Measurements from ENCODE around the gene CCDC88C.

The CCDC88C gene

GRCh38 chr14:91295851-91296796 is 121.5 kb downstream of the CCDC88C start:
- no peak for DNase-seq (ENCODE audit: low read depth in 1 of 2, low spot score in 1 of 2)

GRCh38 chr14:91295276-91295845 is 122.3 kb downstream of the CCDC88C start:
- no peak for DNase-seq (ENCODE audit: low read depth in 1 of 2, low spot score in 1 of 2)

GRCh38 chr14:91294153-91294552 is 123.5 kb downstream of the CCDC88C start:
- DNase-seq (ENCODE audit: low read depth in 1 of 2, low spot score in 1 of 2) = no peak

GRCh38 chr14:91293281-91293680 is 124.3 kb downstream of the CCDC88C start:
- no peak for DNase-seq (ENCODE audit: low read depth in 1 of 2, low spot score in 1 of 2)

- no peak for DNase-seq (ENCODE audit: low read depth in 1 of 2, low spot score in 1 of 2)
These were observed 125.1 kb downstream of the CCDC88C start for GRCh38 chr14:91292491-91292890.

GRCh38 chr14:91291786-91292405 is 125.7 kb downstream of the CCDC88C start:
- no peak for DNase-seq (ENCODE audit: low read depth in 1 of 2, low spot score in 1 of 2)

GRCh38 chr14:91290986-91291385 is 126.6 kb downstream of the CCDC88C start:
- DNase-seq (ENCODE audit: low read depth in 1 of 2, low spot score in 1 of 2) = no peak

GRCh38 chr14:91289464-91289863 is 128.2 kb downstream of the CCDC88C start:
- DNase-seq (ENCODE audit: low read depth in 1 of 2, low spot score in 1 of 2) = no peak

GRCh38 chr14:91288876-91289275 is 128.7 kb downstream of the CCDC88C start:
- DNase-seq (ENCODE audit: low read depth in 1 of 2, low spot score in 1 of 2) = no peak

- DNase-seq (ENCODE audit: low read depth in 1 of 2, low spot score in 1 of 2) = peak; percentile 78 to 80
These were observed 131.1 kb downstream of the CCDC88C start for GRCh38 chr14:91286530-91286937.

- no peak for DNase-seq (ENCODE audit: low read depth in 1 of 2, low spot score in 1 of 2)
These were observed 132.7 kb downstream of the CCDC88C start for GRCh38 chr14:91284791-91285548.

GRCh38 chr14:91284146-91284790 is 133.4 kb downstream of the CCDC88C start:
- DNase-seq (ENCODE audit: low read depth in 1 of 2, low spot score in 1 of 2) = no peak

- DNase-seq (ENCODE audit: low read depth in 1 of 2, low spot score in 1 of 2) = no peak
These were observed 134.0 kb downstream of the CCDC88C start for GRCh38 chr14:91283666-91284065.

- DNase-seq (ENCODE audit: low read depth in 1 of 2, low spot score in 1 of 2) = no peak
These were observed 134.5 kb downstream of the CCDC88C start for GRCh38 chr14:91282954-91283645.

- DNase-seq (ENCODE audit: low read depth in 1 of 2, low spot score in 1 of 2) = no peak
These were observed 136.3 kb downstream of the CCDC88C start for GRCh38 chr14:91281346-91281745.

- no peak for DNase-seq (ENCODE audit: low read depth in 1 of 2, low spot score in 1 of 2)
These were observed 137.5 kb downstream of the CCDC88C start for GRCh38 chr14:91280129-91280528.

GRCh38 chr14:91279354-91279753 is 138.3 kb downstream of the CCDC88C start:
- DNase-seq (ENCODE audit: low read depth in 1 of 2, low spot score in 1 of 2) = no peak

GRCh38 chr14:91278383-91278715 is 139.3 kb downstream of the CCDC88C start:
- no peak for DNase-seq (ENCODE audit: low read depth in 1 of 2, low spot score in 1 of 2)

GRCh38 chr14:91277546-91278382 is 139.9 kb downstream of the CCDC88C start:
- DNase-seq (ENCODE audit: low read depth in 1 of 2, low spot score in 1 of 2) = no peak
